GM12875 (cell line): ENCODE results near the gene FASTKD1.

Source experiments
- H3K4me3 ChIP-seq: one replicate; pipeline ENCODE4 v1.5.1; 2011; ENCODE audit warnings: low read depth, low read length, control low read depth
- TF ChIP-seq, protein P1 (sequence below): IDR thresholded peaks from 2 replicates; pipeline ENCODE4 v1.5.1; 2011; ENCODE audit warnings: low read depth, mild to moderate bottlenecking, control low read depth, inconsistent platforms, low read length, moderate library complexity, borderline replicate concordance; ENCODE audit not compliant: insufficient read depth

FASTKD1 gene

DNA sequence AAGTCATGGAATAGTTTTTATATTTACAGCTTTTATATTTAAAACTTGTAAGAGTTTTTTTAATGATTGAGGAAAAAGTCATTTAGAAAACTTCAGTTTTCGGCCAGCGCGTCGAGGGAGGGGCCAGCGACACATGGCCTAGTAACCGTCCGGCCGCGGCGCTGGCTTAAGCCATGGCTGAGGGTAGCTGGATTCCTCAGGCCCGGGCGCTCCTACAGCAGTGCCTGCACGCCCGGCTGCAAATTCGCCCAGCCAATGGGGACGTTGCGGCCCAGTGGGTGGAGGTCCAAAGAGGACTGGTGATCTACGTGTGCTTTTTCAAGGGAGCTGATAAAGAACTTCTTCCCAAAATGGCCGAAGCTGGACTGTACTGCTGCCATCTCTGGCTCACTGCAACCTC is 69.0 kb downstream of the FASTKD1 start:
- TF ChIP-seq, protein P1, sequence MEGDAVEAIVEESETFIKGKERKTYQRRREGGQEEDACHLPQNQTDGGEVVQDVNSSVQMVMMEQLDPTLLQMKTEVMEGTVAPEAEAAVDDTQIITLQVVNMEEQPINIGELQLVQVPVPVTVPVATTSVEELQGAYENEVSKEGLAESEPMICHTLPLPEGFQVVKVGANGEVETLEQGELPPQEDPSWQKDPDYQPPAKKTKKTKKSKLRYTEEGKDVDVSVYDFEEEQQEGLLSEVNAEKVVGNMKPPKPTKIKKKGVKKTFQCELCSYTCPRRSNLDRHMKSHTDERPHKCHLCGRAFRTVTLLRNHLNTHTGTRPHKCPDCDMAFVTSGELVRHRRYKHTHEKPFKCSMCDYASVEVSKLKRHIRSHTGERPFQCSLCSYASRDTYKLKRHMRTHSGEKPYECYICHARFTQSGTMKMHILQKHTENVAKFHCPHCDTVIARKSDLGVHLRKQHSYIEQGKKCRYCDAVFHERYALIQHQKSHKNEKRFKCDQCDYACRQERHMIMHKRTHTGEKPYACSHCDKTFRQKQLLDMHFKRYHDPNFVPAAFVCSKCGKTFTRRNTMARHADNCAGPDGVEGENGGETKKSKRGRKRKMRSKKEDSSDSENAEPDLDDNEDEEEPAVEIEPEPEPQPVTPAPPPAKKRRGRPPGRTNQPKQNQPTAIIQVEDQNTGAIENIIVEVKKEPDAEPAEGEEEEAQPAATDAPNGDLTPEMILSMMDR = no peak
- no peak overlapping the region for H3K4me3 ChIP-seq

DNA sequence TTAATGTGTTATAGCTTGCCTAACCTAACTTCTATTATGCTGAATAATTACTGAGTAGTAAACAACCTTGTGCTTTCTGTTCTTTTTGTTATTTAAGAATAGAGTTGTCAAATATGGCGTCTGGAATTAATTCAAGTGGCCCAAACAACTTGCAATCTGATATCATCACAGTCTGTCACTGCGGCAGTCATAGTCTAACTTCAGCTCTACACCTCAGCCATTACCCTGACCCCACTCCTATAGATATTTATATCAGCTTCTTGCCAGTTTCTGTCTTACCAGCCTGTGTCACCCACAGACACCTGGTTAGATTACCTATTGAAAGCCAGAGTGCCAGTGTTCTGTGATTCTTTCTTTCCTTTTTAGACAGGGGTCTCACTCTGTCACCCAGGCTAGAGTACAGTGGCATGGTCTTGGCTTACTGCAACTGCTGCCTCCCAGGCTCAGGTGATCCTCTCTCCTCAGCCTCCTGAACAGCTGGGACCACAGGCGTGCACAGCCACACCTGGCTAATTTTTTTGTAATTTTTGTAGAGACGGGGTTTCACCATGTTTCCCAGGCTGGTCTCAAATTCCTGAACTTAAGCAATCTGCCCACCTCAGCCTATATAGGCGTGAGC is 78.2 kb downstream of the FASTKD1 start:
- TF ChIP-seq, protein P1 = no peak
- H3K4me3 ChIP-seq = no peak overlapping the region

DNA sequence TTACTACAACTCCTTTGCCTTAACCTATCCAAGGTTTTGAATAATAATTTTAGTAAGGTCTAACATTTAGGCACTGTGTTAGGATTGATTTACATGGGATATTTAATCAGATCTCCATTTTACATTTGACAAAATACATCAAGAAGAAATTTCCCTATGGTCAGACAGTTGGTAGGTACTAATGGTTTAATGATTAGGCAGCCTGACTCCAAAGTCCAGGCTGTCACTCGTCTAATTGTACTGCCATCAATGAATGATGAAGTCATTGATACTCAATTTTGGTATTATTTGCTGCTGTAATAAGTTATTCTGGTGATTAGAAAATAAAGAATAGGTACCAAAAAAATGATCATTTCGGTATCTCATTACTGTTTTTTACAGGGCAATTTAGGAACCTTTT is 80.3 kb downstream of the FASTKD1 start:
- TF ChIP-seq, protein P1 = no peak
- H3K4me3 ChIP-seq = no peak overlapping the region

DNA sequence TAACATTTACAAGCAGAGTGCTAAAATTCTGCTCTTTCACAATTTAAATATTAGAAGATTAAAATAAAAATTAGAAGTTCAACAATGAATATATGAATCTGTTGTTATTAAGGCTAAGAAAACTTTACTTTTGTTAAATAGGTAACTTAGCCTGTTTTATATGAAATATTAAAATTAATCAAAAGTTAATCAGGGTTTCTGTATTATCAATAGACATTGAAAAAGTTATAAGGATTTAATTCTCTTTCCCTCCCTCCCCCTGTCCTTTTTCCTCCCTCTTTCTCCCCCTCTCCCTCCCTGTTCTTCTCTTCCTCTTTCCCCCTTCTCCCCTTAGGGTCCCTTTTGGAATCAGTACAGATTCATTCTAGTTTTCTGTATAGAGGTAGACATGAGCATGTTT is 82.3 kb downstream of the FASTKD1 start:
- TF ChIP-seq, protein P1 = no peak
- H3K4me3 ChIP-seq = no peak overlapping the region

DNA sequence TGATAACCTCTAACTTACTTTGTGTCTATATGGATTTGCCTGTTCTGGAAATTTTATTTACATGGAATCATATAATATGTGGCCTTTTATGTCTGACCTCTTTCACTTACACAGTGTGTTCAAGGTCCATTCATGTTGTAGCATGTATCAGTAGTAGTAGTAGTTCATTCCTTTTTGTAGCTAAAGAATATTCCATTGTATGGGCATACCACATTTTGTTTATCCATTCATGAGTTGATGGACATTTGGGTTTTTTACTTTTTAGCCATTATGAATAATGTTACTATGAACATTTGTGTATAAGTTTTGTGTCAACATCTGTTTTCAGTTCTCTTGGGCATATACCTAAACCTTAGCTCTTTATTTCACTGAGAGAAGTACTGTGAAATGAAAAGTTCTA is 82.8 kb downstream of the FASTKD1 start:
- TF ChIP-seq, protein P1 = no peak
- no peak overlapping the region for H3K4me3 ChIP-seq

DNA sequence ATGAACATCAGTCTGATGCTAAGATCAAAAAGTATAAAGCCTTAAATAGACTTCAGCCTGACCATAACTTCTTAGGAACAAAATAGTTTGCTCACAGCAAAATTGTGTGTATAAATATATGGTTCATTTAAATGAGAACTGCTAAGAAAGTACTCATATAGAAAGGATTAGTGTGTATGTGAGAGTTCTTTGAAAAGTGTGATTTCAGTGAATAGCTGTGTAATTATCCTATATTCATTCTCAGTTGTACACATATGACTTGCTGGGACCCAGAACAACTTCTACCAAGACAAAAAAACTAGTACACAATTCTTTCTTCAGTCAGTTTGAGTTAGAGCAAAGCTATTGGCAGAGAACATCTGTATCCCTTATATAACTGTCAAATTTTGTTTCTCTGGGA is 87.2 kb downstream of the FASTKD1 start:
- no peak overlapping the region for H3K4me3 ChIP-seq
- TF ChIP-seq, protein P1 = no peak

DNA sequence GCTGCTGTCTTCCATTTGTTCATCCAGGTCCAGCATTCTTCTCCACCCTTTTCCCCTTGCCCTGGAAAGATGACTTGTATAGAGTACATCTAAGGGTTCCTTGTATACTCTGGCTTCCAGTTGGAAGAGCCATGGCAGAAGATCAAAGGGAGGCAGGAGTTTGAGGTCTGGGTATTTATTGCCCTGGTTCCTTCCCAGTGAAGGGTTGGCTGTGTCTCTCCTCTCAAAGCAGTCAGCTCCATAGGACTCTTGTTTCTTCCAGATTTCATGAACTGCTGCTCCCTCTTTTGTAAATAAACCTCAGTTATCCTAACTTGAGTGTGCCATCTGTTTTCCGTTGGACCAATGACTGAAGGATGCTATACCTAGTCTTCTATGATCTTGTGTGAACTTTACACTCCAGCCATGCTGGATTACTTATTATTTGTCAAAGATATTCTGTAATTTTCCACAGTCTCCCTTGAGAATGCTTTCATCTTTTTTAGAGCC is 88.0 kb downstream of the FASTKD1 start:
- TF ChIP-seq, protein P1 = no peak
- no peak overlapping the region for H3K4me3 ChIP-seq
